HS-27A (cell line): ENCODE results near the gene FHOD3.

Source experiments
- DNase-seq: peaks from one replicate; pipeline ENCODE4 v3.0.0-alpha.2; 2012; ENCODE audit warnings: low read depth, missing footprints

Gene FHOD3

GRCh38 chr18:36322734-36323133, 25.2 kb downstream of the FHOD3 start:
- no peak for DNase-seq

GRCh38 chr18:36323421-36323820, 25.9 kb downstream of the FHOD3 start:
- DNase-seq, result no peak

- DNase-seq, result no peak
Measured at GRCh38 chr18:36325846-36326245, 28.3 kb downstream of the FHOD3 start.

- no peak for DNase-seq
Measured at GRCh38 chr18:36326771-36327170, 29.3 kb downstream of the FHOD3 start.

- DNase-seq, result no peak
Measured at GRCh38 chr18:36327352-36328316, 30.1 kb downstream of the FHOD3 start.

GRCh38 chr18:36328385-36328858, 30.9 kb downstream of the FHOD3 start:
- DNase-seq, result no peak

- no peak for DNase-seq
Measured at GRCh38 chr18:36328916-36329315, 31.4 kb downstream of the FHOD3 start.

- DNase-seq, result no peak
Measured at GRCh38 chr18:36329684-36330434, 32.3 kb downstream of the FHOD3 start.

- no peak for DNase-seq
Measured at GRCh38 chr18:36330435-36331052, 33.0 kb downstream of the FHOD3 start.

- no peak for DNase-seq
Measured at GRCh38 chr18:36331521-36331971, 34.0 kb downstream of the FHOD3 start.

- DNase-seq, result no peak
Measured at GRCh38 chr18:36333414-36333813, 35.9 kb downstream of the FHOD3 start.

GRCh38 chr18:36334798-36335197, 37.3 kb downstream of the FHOD3 start:
- no peak for DNase-seq

- no peak for DNase-seq
Measured at GRCh38 chr18:36335476-36336279, 38.2 kb downstream of the FHOD3 start.

GRCh38 chr18:36337679-36338402, 40.3 kb downstream of the FHOD3 start:
- no peak for DNase-seq

GRCh38 chr18:36338403-36338933, 41.0 kb downstream of the FHOD3 start:
- no peak for DNase-seq

GRCh38 chr18:36340246-36340645, 42.7 kb downstream of the FHOD3 start:
- no peak for DNase-seq

GRCh38 chr18:36341944-36342343, 44.4 kb downstream of the FHOD3 start:
- DNase-seq, result no peak

GRCh38 chr18:36348331-36348730, 50.8 kb downstream of the FHOD3 start:
- DNase-seq, result no peak

GRCh38 chr18:36348971-36349417, 51.5 kb downstream of the FHOD3 start:
- no peak for DNase-seq

- DNase-seq, result no peak
Measured at GRCh38 chr18:36349552-36349951, 52.0 kb downstream of the FHOD3 start.
